Kidney epithelial cell (primary cell): ENCODE results near the gene SUB1. TPM values are rescaled to one million over a fixed set of nuclear protein-coding genes. Genes with fewer than 3 reads are reported as not detected.
"Not testable (repeated sequence)": the region's sequence is repeated elsewhere in the genome, so short reads cannot be mapped to it uniquely, and the experiment has no call there.

Source experiments
- DNase-seq: peaks from one replicate; pipeline ENCODE4 v3.0.0-alpha.2; 2010; ENCODE audit warnings: low read depth
- H3K27me3 ChIP-seq: 2 replicates; pipeline ENCODE4 v1.6.0; 2011; ENCODE audit warnings: low read length; ENCODE audit not compliant: control insufficient read depth, insufficient read depth
- H3K36me3 ChIP-seq: 2 replicates; pipeline ENCODE4 v1.5.1; 2011; ENCODE audit warnings: low read length; ENCODE audit not compliant: control insufficient read depth, insufficient read depth
- H3K4me3 ChIP-seq: 2 replicates; pipeline ENCODE4 v1.5.1; 2011; ENCODE audit warnings: low read depth, mild to moderate bottlenecking, control low read depth, low read length
- CTCF ChIP-seq: IDR thresholded peaks from 2 replicates; pipeline ENCODE4 v1.5.1; 2011; ENCODE audit warnings: mild to moderate bottlenecking, moderate library complexity, low read length, control low read depth, inconsistent platforms; ENCODE audit not compliant: insufficient read depth, poor library complexity, severe bottlenecking
- total RNA-seq: library from RNA; depleted of rRNA; stranded (reverse); fragments of >200 nt; gene quantifications from 2 replicates; pipeline ENCODE4 v1.2.3, GENCODE V29; 2015

SUB1 gene
- total RNA-seq, 1 donor from 2014 or later: 199 TPM

- Histone ChIP-seq H3K36me3 (no peaks in the 10 kb centered on the region), H3K27me3 (no peaks in the 10 kb centered on the region), H3K4me3 (no peak overlapping the region)
- DNase-seq: no peak
- TF ChIP-seq CTCF: no peak
Observed at GRCh38 chr5:32625547-32625946, 40.2 kb downstream of the SUB1 start.

GRCh38 chr5:32627219-32627870 lies 42.0 kb downstream of the SUB1 start:
- TF ChIP-seq CTCF: no peak
- Histone ChIP-seq H3K27me3 (no peaks in the 10 kb centered on the region), H3K4me3 (no peak overlapping the region), H3K36me3 (no peaks in the 10 kb centered on the region)
- no peak for DNase-seq

GRCh38 chr5:32628049-32628844 lies 42.9 kb downstream of the SUB1 start:
- TF ChIP-seq CTCF: no peak
- no peaks in the 10 kb centered on the region for H3K36me3 ChIP-seq
- no peaks in the 10 kb centered on the region for H3K27me3 ChIP-seq
- no peak for DNase-seq
- H3K4me3 ChIP-seq: no peak overlapping the region

- Histone ChIP-seq H3K4me3 (no peak overlapping the region), H3K36me3 (no peaks in the 10 kb centered on the region), H3K27me3 (no peaks in the 10 kb centered on the region)
- no peak for DNase-seq
- TF ChIP-seq CTCF: no peak
Observed at GRCh38 chr5:32630867-32631491, 45.6 kb downstream of the SUB1 start.

- H3K36me3 ChIP-seq: not testable (repeated sequence)
Observed at GRCh38 chr5:32633017-32633416, 47.7 kb downstream of the SUB1 start.

GRCh38 chr5:32638309-32638708 lies 53.0 kb downstream of the SUB1 start:
- no peaks in the 10 kb centered on the region for H3K36me3 ChIP-seq
- DNase-seq: no peak
- no peak for TF ChIP-seq CTCF

More at GRCh38 chr5:32633017-32633416, 47.7 kb downstream of the SUB1 start:
- H3K4me3 ChIP-seq, DNase-seq, H3K27me3 ChIP-seq: not testable (repeated sequence)

More at GRCh38 chr5:32638309-32638708, 53.0 kb downstream of the SUB1 start:
- H3K4me3 ChIP-seq: no peak overlapping the region
- H3K27me3 ChIP-seq: no peaks in the 10 kb centered on the region
